Hematopoietic multipotent progenitor cell treated with erythropoietin and hydrocortisone succinate and interleukin-3 and kit ligand, for 8 days (in vitro differentiated cells): ENCODE measurements around the gene ROPN1.
"Not testable (repeated sequence)": the region's sequence is repeated elsewhere in the genome, so short reads cannot be mapped to it uniquely, and the experiment has no call there.

Experiments
- DNase-seq: peaks from one replicate; pipeline ENCODE4 v3.0.0-alpha.2; 2015

Gene ROPN1

GRCh38 chr3:123991730-123992588, at the start of gene ROPN1:
Gene ROPN1, minus strand, starts transcription at chr3:123992124. Its CDS starts 11,643 bp downstream, at chr3:123980481.
- not testable (repeated sequence) for DNase-seq

- DNase-seq = no peak
Measured at GRCh38 chr3:124041553-124041952, 49.6 kb upstream of the ROPN1 start.

- DNase-seq = no peak
Measured at GRCh38 chr3:124037326-124037725, 45.4 kb upstream of the ROPN1 start.

GRCh38 chr3:124036214-124036613, 44.3 kb upstream of the ROPN1 start:
- not testable (repeated sequence) for DNase-seq

- DNase-seq = no peak
Measured at GRCh38 chr3:124035463-124036121, 43.7 kb upstream of the ROPN1 start.

- no peak for DNase-seq
Measured at GRCh38 chr3:124034844-124035152, 42.9 kb upstream of the ROPN1 start.

- no peak for DNase-seq
Measured at GRCh38 chr3:124034016-124034843, 42.3 kb upstream of the ROPN1 start.

- DNase-seq = no peak
Measured at GRCh38 chr3:124033360-124034015, 41.6 kb upstream of the ROPN1 start, which contains the start of gene KALRN. Gene KALRN, plus strand, starts transcription at chr3:124033369.

- DNase-seq = peak; percentile 64
Measured at GRCh38 chr3:124032881-124033359, 41.0 kb upstream of the ROPN1 start.

GRCh38 chr3:124032311-124032880, 40.5 kb upstream of the ROPN1 start:
- DNase-seq = no peak

GRCh38 chr3:124026516-124026915, 34.6 kb upstream of the ROPN1 start:
- DNase-seq = no peak

GRCh38 chr3:124023531-124023930, 31.6 kb upstream of the ROPN1 start:
- DNase-seq = not testable (repeated sequence)

GRCh38 chr3:124019291-124019690, 27.4 kb upstream of the ROPN1 start:
- DNase-seq = no peak

GRCh38 chr3:124017502-124017901, 25.6 kb upstream of the ROPN1 start:
- not testable (repeated sequence) for DNase-seq

GRCh38 chr3:124016483-124016882, 24.6 kb upstream of the ROPN1 start:
- DNase-seq = not testable (repeated sequence)

- DNase-seq = no peak
Measured at GRCh38 chr3:124014366-124014942, 22.5 kb upstream of the ROPN1 start.

- DNase-seq = not testable (repeated sequence)
Measured at GRCh38 chr3:124008321-124008720, 16.4 kb upstream of the ROPN1 start.

GRCh38 chr3:124007186-124007585, 15.3 kb upstream of the ROPN1 start:
- DNase-seq = no peak

- DNase-seq = not testable (repeated sequence)
Measured at GRCh38 chr3:124002405-124003079, 10.6 kb upstream of the ROPN1 start.

GRCh38 chr3:124001366-124001765, 9.4 kb upstream of the ROPN1 start:
- not testable (repeated sequence) for DNase-seq

- DNase-seq = no peak
Measured at GRCh38 chr3:123997543-123997942, 5.6 kb upstream of the ROPN1 start.
